Effector CD8-positive, alpha-beta T cell (primary cell): Measurements from ENCODE around the gene KRTAP4-4.
"Not testable (repeated sequence)": the region's sequence is repeated elsewhere in the genome, so short reads cannot be mapped to it uniquely, and the experiment has no call there.

Experiments
- DNase-seq: peaks from one replicate; lab custom pipeline; 2025; lab: John Stamatoyannopoulos, UW

KRTAP4-4 gene

DNA sequence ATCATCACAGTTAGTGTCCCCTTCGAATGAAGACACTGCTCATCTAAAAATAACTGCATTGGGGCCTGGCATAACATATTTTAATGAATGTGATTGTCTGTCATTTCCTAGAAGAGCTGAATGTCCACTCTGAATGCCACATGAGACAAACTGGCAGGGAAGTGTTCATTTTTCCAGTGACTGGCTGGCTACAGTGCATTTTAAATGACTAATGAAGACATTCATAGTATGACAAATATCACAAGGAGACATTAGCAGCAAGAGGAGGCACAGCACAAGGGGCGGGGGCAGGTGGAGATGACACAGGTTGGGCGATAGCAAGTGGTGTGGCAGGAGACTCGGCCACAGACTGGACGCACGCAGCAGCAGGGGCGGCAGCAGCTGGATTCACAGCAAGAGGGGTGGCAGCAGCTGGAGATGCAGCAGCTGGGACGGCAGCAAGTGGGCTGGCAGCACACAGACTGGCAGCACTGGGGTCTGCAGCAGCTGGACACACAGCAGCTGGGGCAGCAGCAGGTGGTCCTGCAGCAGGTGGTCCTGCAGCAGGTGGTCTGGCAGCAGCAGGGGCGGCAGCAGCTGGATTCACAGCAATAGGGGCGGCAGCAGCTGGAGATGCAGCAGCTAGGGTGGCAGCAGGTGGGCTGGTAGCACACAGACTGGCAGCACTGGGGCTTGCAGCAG lies 11.4 kb downstream of the KRTAP4-4 start:
- not testable (repeated sequence) for DNase-seq

DNA sequence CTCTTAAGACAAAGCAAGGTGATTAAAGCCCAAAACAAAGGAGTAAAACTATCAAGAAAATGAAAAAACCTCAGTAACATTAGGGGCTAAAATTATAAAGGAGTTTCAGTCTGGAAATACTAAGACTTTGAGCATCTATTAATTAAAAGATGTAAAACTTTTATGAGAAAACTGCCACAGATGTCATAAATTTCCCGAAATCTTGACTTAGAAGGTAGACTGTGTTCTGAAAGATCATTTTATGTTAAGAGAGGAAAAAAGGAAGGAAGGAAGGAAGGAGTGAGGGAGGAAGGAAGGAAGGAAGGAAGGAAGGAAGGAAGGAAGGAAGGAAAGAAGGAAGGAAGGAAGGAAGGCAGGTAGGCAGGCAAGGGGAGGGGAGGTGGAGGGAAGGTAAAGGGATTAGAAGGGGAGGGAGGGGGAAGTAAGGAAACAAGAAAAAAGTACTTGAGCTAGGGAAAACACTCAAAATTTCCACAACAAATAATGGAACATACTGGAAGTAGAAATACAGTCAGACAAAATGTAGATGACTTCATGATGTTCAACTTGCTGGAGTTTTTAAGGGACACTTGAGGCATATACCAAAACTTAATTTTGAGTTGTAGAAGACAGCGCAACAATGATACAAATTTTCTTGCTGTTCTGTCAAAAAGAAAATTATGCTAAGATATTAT lies 12.9 kb downstream of the KRTAP4-4 start:
- no peak for DNase-seq

DNA sequence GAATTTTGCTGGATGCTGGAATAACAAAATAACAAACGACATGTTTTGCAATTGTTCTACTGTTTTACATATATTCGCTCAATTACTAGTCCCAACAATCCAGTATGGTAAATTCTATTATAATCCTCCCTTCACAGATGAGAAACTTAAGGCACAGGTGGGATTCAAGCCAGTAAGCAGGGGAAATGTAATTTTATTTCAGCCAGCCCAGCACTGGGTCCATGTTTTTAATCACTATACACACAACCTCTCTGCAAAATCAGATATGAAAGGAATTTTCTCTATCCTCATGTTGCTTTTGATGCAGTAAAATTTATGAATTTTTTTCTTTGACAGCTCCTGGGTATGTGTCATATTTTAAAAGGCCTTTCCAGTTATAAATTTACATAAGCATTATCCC lies 15.3 kb downstream of the KRTAP4-4 start:
- DNase-seq, result no peak

DNA sequence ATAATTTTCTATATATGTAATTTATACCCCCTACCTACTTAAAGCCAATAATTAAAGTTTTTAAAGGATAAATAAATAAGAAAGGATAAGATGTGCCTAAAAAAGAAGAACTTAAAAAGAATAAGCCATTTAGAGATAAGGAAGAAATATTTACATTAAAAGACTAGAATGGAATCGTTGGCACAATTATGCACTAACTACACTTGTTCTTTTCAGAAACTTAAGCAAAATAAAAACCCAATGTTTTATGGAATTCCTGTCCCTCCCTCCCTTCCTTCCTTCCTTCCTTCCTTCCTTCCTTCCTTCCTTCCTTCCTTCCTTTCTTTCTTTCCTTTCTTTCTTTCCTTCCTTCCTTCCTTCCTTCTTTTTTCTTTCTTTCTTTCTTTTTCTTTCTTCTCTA lies 15.7 kb downstream of the KRTAP4-4 start:
- no peak for DNase-seq

DNA sequence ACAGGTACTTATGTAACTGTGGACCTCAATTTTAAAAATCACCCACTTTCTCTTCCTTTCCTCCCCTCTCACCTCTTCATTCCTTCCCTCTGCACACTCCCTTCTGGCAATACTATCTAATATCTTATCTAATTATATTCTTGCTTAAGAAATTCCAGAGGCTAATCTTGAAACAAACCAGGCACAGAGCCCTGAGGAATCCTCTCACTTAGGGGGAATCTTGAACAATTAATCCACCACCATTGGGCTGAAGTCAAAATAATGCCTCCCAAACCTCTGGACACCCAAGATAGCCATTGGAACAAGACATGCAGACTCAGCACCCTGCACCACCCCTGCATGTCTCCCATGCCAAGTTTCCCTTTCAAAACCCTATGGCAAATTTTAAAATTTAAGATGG lies 19.2 kb downstream of the KRTAP4-4 start:
- DNase-seq, result no peak

DNA sequence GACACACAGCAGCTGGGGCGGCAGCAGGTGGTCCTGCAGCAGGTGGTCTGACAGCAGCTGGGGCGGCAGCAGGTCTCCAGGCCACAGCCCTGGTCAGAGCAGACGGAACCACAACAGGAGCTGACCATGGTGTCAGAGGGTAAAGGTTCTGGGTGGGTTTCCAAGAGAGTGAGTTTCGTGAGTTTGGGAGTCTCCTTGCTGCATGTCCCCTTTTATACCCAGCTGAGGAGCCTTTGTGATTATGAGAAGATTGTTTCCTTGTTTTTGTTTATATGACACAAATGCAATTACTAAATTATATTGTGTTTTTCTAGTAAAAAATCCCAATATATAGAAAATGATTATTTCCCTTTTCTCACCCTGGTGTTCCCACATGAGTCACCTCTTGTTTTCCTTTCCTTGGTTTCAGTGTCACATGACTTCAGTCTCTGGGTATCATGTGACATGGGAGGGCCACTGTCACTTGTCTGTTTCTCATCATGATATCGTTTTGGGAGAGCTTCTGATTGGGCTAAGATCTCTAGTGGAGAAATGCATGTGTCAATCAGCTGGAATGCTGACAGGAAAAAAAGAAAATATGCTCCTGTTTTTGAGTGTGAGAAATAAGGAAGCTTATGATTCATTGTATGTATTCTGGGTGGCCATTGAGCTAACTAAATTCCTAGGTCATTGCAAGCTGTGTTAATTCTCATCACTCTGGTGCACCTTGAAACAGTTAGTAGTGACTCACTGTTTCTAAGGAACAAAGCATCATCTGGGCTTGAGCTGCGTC lies 20.0 kb downstream of the KRTAP4-4 start, which contains the start of gene KRTAP4-6:
Gene KRTAP4-6, minus strand, starts transcription at position 185 of the 772 bp plus-strand sequence. Its CDS starts 57 bp downstream, at position 128.
- DNase-seq, result no peak

DNA sequence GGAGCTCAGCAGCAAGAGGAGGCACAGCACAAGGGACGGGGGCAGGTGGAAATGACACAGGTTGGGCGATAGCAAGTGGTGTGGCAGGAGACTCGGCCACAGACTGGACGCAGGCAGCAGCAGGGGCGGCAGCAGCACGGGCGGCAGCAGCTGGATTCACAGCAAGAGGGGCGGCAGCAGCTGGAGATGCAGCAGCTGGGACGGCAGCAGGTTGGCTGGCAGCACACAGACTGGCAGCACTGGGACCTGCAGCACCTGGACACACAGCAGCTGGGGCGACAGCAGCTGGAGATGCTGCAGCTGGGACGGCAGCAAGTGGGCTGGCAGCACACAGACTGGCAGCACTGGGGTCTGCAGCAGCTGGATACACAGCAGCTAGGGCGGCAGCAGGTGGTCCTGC lies 20.7 kb downstream of the KRTAP4-4 start:
- not testable (repeated sequence) for DNase-seq

DNA sequence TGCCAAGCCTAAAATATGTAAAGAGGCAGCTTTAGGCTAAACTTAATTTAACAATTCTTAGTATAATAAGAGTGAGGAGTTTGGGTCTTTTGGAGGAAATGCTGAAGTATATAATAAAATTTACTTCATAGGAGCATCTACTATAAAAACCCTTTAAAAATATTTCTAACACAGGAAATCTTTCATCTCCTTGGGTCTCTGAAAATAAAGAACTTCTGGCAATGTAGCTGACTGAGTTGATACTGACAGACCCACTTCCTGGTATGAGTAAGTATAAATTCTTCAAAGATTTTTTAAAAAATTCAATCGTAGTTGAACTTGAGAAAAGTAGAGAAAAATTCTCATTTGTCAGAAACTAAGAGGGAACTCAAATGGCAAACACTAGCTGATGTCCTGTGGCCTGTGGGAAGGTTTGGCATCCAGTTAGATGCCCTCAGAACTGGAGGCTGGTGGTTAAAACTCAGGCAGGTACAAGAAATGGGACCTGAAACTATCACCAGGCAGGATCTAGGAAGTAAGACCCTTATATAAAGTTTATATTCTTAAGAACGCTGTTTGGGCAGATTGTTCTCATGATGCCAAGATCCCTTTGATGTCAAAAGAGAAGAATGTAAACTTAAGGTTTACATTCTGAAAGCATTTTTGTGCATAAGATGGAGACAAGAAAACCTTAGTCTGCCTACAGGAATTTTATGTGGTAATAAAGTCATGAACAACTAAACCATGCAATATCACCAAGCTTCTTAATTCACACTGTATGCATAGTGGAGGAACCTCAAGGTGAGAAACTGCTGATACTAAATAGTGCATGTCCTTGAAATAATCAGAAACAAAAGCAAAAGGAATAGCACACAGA lies 26.4 kb downstream of the KRTAP4-4 start:
- no peak for DNase-seq

DNA sequence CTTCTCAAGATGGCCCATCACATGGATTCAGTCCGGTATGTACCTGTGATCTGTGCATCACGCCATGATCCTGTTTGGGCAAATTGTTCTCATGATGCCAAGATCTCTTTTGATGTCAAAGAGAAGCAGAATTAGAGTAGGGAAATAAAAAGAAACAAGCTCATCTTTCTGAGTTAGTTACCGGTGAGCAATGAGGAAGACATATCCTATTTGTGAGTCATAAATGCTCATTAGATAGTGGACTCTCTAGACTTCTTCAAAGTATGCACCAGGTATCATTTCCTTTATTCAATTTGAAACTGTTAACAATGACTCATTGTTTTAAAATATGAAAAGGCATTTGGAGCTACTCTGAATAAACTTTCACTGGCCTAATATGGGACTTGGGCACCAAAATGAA lies 28.6 kb downstream of the KRTAP4-4 start:
- no peak for DNase-seq

DNA sequence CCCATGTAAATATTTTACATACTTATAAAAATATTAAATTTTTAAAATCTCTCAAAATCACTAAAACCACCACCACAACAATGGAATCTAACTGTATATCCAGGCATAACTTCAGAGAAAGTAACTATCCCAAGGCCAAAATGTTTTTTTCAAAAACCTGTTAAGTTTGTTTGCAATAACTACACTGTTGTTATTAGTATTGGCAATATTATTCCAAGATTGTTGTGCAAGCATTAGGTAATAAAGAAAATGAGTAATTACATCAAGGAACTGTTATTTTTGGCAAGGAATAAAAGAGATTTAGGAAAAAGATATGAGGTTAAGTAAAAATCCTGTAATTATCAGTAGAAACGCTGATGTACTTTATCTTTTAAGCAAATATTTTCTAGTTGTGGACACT lies 33.2 kb downstream of the KRTAP4-4 start:
- no peak for DNase-seq

DNA sequence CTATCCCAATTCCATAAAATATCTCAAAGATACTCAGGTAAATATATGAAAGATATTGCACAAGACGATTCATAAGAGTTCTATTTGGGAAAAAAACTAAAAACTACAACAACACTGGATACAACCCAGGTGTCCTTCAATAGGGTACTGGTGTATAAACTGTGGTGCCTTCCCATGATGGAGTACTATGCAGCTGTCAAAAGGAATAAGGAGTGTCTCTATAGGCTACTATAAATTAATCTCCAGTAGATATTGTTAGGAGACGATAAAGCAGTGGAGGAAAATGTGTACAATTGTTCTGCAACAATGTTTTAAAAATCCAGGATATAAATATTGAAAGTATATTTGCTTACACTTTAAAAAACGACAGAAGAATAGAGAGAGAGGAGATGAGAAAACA lies 34.1 kb downstream of the KRTAP4-4 start:
- no peak for DNase-seq

DNA sequence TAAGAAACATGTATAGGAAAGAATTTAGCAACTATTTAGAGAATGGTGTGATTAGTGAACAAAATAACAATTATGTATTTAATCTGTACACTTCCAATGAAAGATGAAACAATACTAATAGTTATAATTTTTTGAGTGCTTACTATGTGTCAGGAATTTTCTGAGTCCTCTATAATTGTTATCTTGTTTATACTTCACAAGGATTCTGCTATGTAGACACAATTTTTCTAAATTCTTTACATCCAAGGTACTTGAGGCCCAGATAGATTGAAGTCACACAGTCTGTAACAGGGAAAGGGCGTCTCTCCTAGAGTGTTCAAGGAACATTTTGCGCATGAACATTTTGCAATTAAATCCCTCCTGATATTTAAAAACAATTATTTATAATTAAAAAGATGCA lies 35.5 kb downstream of the KRTAP4-4 start:
- no peak for DNase-seq

DNA sequence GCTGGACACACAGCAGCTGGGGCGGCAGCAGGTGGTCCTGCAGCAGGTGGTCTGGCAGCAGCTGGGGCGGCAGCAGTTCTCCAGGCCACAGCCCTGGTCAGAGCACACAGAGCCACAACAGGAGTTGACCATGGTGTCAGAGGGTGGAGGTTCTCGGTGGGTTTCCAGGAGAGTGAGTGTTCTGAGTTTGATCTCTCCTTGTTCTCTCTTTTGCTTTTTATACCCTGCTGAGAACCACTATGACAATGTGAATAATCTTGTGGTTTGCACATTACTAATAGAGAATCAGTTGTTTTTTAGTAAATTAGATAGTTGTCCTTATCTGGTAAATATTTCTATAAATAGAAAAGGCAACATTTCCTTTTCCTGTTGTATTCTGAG lies 36.6 kb downstream of the KRTAP4-4 start, which contains the start of gene KRTAP4-12:
Gene KRTAP4-12, minus strand, starts transcription at position 192 of the 381 bp plus-strand sequence. Its CDS starts 60 bp downstream, at position 132.
- not testable (repeated sequence) for DNase-seq

DNA sequence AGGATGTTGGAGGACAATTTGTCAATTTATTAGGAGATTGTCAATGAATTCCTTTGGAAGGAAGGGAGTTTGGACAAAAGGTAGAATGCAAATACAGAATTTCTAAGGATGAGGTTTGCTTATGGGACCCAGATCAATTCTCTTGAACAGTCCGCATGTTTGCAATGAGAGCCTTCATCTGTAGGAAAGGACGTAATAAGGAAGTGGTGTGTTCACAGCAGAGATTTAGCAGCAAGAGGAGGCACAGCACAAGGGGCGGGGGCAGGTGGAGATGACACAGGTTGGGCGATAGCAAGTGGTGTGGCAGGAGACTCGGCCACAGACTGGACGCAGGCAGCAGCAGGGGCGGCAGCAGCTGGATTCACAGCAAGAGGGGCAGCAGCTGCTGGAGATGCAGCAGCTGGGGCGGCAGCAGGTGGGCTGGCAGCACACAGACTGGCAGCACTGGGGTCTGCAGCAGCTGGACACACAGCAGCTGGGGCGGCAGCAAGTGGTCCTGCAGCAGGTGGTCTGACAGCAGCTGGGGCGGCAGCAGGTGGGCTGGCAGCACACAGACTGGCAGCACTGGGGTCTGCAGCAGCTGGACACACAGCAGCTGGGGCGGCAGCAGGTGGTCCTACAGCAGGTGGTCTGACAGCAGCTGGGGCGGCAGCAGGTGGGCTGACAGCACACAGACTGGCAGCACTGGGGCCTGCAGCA lies 37.1 kb downstream of the KRTAP4-4 start:
- not testable (repeated sequence) for DNase-seq

DNA sequence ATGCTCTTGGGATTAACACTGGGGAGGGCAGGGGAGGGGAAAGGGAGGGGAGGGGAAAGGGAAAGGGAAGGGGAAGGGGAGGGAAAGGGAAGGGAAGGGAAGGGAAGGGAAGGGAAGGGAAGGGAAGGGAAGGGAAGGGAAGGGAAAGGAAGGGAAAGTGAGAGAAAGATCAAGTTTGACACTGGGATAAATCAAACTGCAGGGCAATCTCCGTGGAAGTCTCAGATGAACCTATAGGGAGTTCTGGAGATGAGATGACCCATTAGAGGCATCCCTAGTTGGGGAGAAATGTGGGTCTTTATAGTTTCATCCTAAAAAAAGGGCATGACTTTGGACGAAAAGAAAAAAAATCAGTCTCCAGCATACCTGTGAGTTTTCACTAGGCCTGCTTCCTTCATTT lies 38.8 kb downstream of the KRTAP4-4 start:
- no peak for DNase-seq

DNA sequence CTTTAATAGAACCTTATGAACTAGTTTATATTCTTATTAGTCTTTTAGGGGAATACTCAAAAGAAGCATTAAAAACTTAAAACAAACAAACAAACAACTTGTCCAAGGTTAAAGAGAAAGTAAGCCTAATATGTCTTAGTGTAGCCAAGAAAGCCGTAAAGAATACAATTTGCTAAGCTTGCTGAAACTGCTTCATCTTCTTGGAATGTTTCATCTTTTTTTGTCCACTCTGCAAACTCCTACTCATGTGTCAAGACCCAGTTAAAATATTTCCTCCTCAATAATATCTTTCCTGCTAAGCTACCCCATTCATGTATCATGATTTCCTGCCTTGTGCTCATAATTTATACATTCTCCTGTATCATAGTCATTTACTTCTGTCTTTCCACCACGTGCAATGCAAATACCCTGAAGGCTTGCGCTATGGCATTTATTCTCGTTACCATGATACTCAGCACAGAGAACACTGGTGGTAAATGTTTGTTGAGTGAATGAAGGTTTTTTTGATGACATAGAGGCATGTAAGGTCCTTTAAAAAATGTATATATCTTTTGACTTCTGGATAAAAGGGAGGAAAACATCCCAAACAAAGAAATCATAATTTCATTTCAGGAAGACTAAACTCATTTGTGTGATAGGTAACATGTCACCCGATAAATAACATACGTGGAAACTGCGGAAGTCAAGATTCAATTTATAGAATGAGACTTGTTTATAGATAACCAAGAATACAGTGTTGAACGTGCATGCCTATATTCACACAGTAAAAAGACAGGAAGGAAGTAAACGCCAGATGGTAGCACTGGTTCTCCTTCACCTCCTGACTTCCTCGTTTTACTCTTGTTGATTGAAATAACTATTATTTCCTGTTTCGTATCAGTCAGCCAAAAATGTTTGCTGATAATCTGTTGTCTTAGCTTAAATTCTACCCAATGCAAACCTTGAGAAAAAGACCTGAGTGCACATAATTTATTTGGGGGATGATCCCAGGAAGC lies 40.6 kb downstream of the KRTAP4-4 start:
- DNase-seq, result not testable (repeated sequence)

DNA sequence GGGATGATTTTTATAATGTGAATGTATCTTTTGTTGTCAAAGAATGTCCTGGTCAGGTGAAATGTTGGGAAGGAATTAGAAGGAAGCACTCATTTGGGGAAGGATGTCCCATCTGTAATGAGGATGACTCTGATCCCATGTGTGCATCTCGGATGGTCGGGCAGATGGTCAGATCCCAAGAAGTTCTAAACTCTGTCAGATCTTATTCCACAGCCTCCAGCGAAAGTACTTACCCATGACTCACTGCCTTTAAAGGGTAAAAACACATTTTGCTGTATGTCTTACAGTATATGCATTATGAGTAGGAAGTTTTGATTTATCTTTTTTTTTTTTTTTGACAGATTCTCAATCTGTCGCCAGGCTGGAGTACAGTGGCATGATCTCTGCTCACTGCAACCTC lies 41.8 kb downstream of the KRTAP4-4 start:
- no peak for DNase-seq

DNA sequence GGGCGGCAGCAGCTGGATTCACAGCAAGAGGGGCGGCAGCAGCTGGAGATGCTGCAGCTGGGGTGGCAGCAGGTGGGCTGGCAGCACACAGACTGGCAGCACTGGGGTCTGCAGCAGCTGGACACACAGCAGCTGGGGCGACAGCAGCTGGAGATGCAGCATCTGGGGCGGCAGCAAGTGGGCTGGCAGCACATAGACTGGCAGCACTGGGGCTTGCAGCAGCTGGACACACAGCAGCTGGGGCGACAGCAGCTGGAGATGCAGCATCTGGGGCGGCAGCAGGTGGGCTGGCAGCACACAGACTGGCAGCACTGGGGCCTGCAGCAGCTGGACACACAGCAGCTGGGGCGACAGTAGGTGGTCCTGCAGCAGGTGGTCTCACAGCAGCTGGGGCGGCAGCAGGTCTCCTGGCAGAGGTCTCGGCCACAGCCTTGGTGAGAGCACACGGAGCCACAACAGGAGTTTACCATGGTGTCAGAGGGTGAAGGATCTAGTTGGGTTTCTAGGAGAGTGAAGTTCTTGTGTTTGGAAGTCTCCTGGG lies 42.6 kb downstream of the KRTAP4-4 start, which contains the start of gene KRTAP4-11:
Gene KRTAP4-11, minus strand, starts transcription at position 528 of the 541 bp plus-strand sequence. Its CDS starts 58 bp downstream, at position 470.
- DNase-seq, result not testable (repeated sequence)

DNA sequence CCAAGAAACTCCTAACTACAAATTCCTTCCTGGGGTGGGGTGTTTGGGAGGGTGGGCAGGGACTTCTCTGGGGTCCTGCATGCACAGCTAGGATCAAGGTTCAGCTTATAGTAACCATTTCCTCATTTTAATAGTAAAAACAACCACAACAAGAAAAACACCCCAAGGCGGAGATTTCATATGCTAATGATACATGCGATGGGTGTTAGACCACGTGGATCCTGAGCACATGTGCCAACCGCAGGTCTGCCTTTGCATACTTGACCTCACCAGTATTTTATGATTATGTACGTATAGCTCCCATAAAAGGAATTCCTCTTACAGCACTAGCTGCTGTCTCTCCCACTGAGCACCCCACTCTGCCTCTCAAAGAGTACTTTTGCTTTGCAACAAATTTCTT lies 44.3 kb downstream of the KRTAP4-4 start:
- no peak for DNase-seq
